ENCODE results near the gene KPRP. TPM values are rescaled to one million over a fixed set of nuclear protein-coding genes. Genes with fewer than 3 reads are reported as not detected.

Gene KPRP
- total and polyA plus RNA-seq, 2 donors from 2014 or later, result not detected

DNA sequence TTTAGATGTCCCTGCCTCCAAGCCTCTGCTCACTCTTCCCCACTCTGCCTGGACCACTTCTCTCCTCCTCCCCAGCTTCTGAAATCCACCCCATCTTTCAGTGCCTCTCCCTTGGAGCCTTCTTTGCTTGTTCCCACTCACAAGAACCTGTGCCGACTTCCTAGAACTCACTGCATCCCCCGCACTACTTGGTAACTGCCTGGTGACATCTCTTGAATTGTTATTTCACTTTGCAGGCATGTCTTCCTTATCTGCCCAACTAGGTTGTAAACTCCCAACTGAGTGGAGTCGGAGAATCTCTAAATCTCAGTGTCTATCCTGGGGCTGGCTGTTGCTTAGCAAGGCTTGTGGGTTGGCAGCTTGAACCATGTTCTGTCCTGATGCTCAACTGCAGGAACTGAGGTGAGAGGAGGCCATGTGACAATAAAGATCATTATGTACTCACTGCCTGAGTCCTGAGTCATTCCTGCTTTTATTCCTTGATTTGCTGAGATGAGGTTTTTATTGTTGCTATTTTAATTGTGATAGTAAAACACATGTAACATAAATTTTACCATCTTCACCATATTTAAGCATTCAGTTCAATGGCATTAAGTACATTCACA, 3.9 kb downstream of the KPRP start:
- Histone ChIP-seq H3K4me3 (ENCODE audit: low read length in 3 of 3) (no peak overlapping the region), H3K27ac (ENCODE audit: low read depth in 2 of 2, low read length in 2 of 2) (no peak overlapping the region), H3K27me3 (ENCODE audit: control insufficient read depth, insufficient read depth, low read length) (no peaks in the 10 kb centered on the region), H3K36me3 (ENCODE audit: control insufficient read depth in 2 of 3, insufficient read depth in 3 of 3, low read length in 3 of 3) (no peaks in the 10 kb centered on the region), H3K9me3 (ENCODE audit: control insufficient read depth in 2 of 3, insufficient read depth in 1 of 3, low read length in 3 of 3) (no peaks in the 10 kb centered on the region), H3K9ac (ENCODE audit: low read length in 3 of 3) (no peak overlapping the region), H3K4me1 (ENCODE audit: control insufficient read depth in 2 of 3, insufficient read depth in 2 of 3, low read depth in 1 of 3, low read length in 3 of 3) (no peaks in the 10 kb centered on the region)
- no peak for FAIRE-seq
- TF ChIP-seq, protein P1, sequence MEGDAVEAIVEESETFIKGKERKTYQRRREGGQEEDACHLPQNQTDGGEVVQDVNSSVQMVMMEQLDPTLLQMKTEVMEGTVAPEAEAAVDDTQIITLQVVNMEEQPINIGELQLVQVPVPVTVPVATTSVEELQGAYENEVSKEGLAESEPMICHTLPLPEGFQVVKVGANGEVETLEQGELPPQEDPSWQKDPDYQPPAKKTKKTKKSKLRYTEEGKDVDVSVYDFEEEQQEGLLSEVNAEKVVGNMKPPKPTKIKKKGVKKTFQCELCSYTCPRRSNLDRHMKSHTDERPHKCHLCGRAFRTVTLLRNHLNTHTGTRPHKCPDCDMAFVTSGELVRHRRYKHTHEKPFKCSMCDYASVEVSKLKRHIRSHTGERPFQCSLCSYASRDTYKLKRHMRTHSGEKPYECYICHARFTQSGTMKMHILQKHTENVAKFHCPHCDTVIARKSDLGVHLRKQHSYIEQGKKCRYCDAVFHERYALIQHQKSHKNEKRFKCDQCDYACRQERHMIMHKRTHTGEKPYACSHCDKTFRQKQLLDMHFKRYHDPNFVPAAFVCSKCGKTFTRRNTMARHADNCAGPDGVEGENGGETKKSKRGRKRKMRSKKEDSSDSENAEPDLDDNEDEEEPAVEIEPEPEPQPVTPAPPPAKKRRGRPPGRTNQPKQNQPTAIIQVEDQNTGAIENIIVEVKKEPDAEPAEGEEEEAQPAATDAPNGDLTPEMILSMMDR (IDR thresholded peaks at IDR 0.05; ENCODE audit: borderline replicate concordance, extremely low read depth, insufficient read depth), result no peak
- intact Hi-C loops (cut with DNase I), result no loop called here
- DNase-seq, result no peak

DNA sequence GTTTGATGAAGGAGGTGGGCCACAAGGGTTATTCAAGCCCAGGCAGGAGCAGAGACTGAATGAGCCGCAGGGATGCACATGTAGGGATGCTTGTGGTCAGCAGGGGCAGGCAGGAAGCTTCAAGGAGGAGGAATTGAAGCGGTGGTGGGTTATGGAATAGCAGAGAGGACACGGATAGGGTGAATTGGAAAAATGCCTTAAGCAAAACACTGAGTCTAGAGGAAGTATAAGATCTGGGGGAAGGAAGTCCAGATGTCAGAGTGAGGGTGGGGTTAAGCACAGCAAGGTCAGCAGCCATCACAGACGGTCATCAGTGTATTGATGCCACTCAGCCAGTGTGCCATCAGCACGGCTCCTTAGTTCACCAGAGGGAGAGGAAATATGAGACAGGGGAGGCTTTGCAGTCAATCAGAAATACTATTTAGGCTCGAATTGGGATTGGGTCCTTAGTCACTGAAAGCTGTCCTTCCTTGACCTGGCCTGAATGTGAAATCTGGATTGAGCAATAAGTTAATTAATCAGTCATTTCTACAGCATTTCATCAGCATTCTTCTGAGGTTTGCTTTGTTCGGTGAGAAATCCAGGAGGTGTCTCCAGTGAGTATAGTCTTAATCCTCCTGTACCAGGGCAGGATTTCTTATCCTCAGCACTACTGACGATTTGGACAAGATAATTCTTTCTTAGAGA, 11.2 kb downstream of the KPRP start:
- intact Hi-C loops (cut with DNase I), result no loop called here
- DNase-seq, result no peak
- no peaks in the 10 kb centered on the region for H3K27me3 ChIP-seq (ENCODE audit: control insufficient read depth, insufficient read depth, low read length)
- H3K9ac ChIP-seq (ENCODE audit: low read length in 3 of 3), result no peak overlapping the region
- H3K27ac ChIP-seq (ENCODE audit: low read depth in 2 of 2, low read length in 2 of 2), result no peak overlapping the region
- H3K4me1 ChIP-seq (ENCODE audit: control insufficient read depth in 2 of 3, insufficient read depth in 2 of 3, low read depth in 1 of 3, low read length in 3 of 3), result no peaks in the 10 kb centered on the region
- H3K9me3 ChIP-seq (ENCODE audit: control insufficient read depth in 2 of 3, insufficient read depth in 1 of 3, low read length in 3 of 3), result no peaks in the 10 kb centered on the region
- H3K4me3 ChIP-seq (ENCODE audit: low read length in 3 of 3), result no peak overlapping the region
- TF ChIP-seq, protein P1 (IDR thresholded peaks at IDR 0.05; ENCODE audit: borderline replicate concordance, extremely low read depth, insufficient read depth), result no peak
- FAIRE-seq, result no peak
- no peaks in the 10 kb centered on the region for H3K36me3 ChIP-seq (ENCODE audit: control insufficient read depth in 2 of 3, insufficient read depth in 3 of 3, low read length in 3 of 3)

DNA sequence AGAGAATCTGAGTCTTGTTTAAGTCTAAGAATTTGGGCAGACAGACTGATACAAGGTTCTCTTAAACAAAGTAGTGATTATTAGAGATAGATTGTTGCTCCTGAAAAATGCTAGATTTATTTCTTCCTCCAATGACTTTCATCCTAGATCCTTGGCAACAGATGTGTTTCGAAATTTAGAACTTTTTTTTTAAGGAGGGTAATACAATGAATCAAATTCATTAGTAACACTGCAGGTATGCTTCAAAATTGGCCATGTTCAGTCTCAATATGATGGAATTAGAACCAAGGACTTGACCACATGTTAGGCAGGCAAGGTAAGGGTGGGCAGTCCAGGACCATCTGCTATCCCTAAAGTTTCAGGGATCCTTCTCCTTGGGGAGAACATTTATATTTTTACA, 12.6 kb downstream of the KPRP start:
- no peaks in the 10 kb centered on the region for H3K4me1 ChIP-seq (ENCODE audit: control insufficient read depth in 2 of 3, insufficient read depth in 2 of 3, low read depth in 1 of 3, low read length in 3 of 3)
- no peak overlapping the region for H3K27ac ChIP-seq (ENCODE audit: low read depth in 2 of 2, low read length in 2 of 2)
- FAIRE-seq (no peak), DNase-seq (no peak)
- peaks cover 0 to under 1% (median 0%) of the 10 kb centered on the region in 3 donors for H3K9me3 ChIP-seq (ENCODE audit: control insufficient read depth in 2 of 3, insufficient read depth in 1 of 3, low read length in 3 of 3)
- H3K4me3 ChIP-seq (ENCODE audit: low read length in 3 of 3), result no peak overlapping the region
- no peaks in the 10 kb centered on the region for H3K36me3 ChIP-seq (ENCODE audit: control insufficient read depth in 2 of 3, insufficient read depth in 3 of 3, low read length in 3 of 3)
- no peak overlapping the region for H3K9ac ChIP-seq (ENCODE audit: low read length in 3 of 3)
- TF ChIP-seq, protein P1 (IDR thresholded peaks at IDR 0.05; ENCODE audit: borderline replicate concordance, extremely low read depth, insufficient read depth), result no peak
- no peaks in the 10 kb centered on the region for H3K27me3 ChIP-seq (ENCODE audit: control insufficient read depth, insufficient read depth, low read length)
- intact Hi-C loops (cut with DNase I), result no loop called here

All from kidney (tissue), 14 donors.